OCI-LY1 (cell line): ENCODE data around the gene OR2M7.

ENCODE experiments used
- H2AFZ ChIP-seq: fragments of 200-600 bp; sonication (generic), shearing (Covaris generic); 2 replicates; pipeline ENCODE4 v1.6.0; 2014; ENCODE audit warnings: antibody characterized with exemption, mild to moderate bottlenecking, low read length
- H3F3A ChIP-seq: fragments of 200-600 bp; sonication (generic), shearing (Covaris generic); 2 replicates; pipeline ENCODE4 v1.6.0; 2014; ENCODE audit warnings: mild to moderate bottlenecking, antibody characterized with exemption, low read length, moderate library complexity; ENCODE audit not compliant: insufficient read depth
- H3K27ac ChIP-seq: fragments of 200-600 bp; sonication (generic); 2 replicates; pipeline ENCODE4 v1.5.1; 2014; ENCODE audit warnings: low read length, mixed run types, mild to moderate bottlenecking, low read depth; ENCODE audit not compliant: poor library complexity, severe bottlenecking
- H3K27me3 ChIP-seq: fragments of 200-600 bp; sonication (generic); 2 replicates; pipeline ENCODE4 v1.6.0; 2014; ENCODE audit warnings: antibody characterized with exemption, mild to moderate bottlenecking, low read length, moderate library complexity; ENCODE audit not compliant: insufficient read depth
- H3K36me3 ChIP-seq: fragments of 200-600 bp; sonication (generic); 2 replicates; pipeline ENCODE4 v1.6.1; 2014; ENCODE audit warnings: mild to moderate bottlenecking, antibody characterized with exemption, low read length, moderate library complexity, mixed read lengths; ENCODE audit not compliant: insufficient read depth
- H3K4me1 ChIP-seq: fragments of 200-600 bp; sonication (generic); 2 replicates; pipeline ENCODE4 v1.5.1; 2014; ENCODE audit warnings: mild to moderate bottlenecking, low read length, moderate library complexity; ENCODE audit not compliant: insufficient read depth, severe bottlenecking
- H3K4me2 ChIP-seq: fragments of 200-600 bp; sonication (generic), shearing (Covaris generic); 2 replicates; pipeline ENCODE4 v1.6.1; 2014; ENCODE audit warnings: low read length
- H3K4me3 ChIP-seq: fragments of 200-600 bp; sonication (generic); 2 replicates; pipeline ENCODE4 v1.5.1; 2014; ENCODE audit warnings: low read length, low read depth, mild to moderate bottlenecking, mixed read lengths; ENCODE audit not compliant: poor library complexity, severe bottlenecking
- H3K79me2 ChIP-seq: fragments of 200-600 bp; shearing (Covaris generic); 2 replicates; pipeline ENCODE4 v1.6.1; 2016; ENCODE audit warnings: mixed run types, low read length, mixed read lengths; ENCODE audit not compliant: insufficient read depth
- H3K9ac ChIP-seq: fragments of 200-600 bp; sonication (generic), shearing (Covaris generic); 2 replicates; pipeline ENCODE4 v1.6.1; 2014; ENCODE audit warnings: mild to moderate bottlenecking, low read length, mixed read lengths
- H3K9me2 ChIP-seq: fragments of 200-600 bp; sonication (generic), shearing (Covaris generic); 2 replicates; pipeline ENCODE4 v1.6.1; 2014; ENCODE audit warnings: low read depth, mild to moderate bottlenecking, low read length, mixed read lengths
- H3K9me3 ChIP-seq: fragments of 200-600 bp; shearing (Covaris generic); 2 replicates; pipeline ENCODE4 v1.6.1; 2014; ENCODE audit warnings: low read length, mixed read lengths
- H4K20me1 ChIP-seq: fragments of 200-600 bp; sonication (generic), shearing (Covaris generic); 2 replicates; pipeline ENCODE4 v1.6.0; 2016; ENCODE audit warnings: mild to moderate bottlenecking, low read length; ENCODE audit not compliant: insufficient read depth
- EZH2 ChIP-seq: fragments of 200-600 bp; sonication (generic), shearing (Covaris generic); IDR thresholded peaks from 2 replicates; pipeline ENCODE4 v1.8.0; 2017; ENCODE audit warnings: borderline replicate concordance, mixed run types, mild to moderate bottlenecking, antibody characterized with exemption, low read length, moderate library complexity, mixed read lengths
- TF ChIP-seq, protein P1 (sequence below): fragments of 200-600 bp; sonication (generic), shearing (Covaris generic); IDR thresholded peaks from 2 replicates; pipeline ENCODE4 v1.5.1; 2017; ENCODE audit warnings: mild to moderate bottlenecking, antibody characterized with exemption, low read length, moderate library complexity, mixed read lengths

OR2M7 gene, protein sequence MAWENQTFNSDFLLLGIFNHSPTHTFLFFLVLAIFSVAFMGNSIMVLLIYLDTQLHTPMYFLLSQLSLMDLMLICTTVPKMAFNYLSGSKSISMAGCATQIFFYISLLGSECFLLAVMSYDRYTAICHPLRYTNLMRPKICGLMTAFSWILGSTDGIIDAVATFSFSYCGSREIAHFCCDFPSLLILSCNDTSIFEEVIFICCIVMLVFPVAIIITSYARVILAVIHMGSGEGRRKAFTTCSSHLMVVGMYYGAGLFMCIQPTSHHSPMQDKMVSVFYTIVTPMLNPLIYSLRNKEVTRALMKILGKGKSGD

DNA sequence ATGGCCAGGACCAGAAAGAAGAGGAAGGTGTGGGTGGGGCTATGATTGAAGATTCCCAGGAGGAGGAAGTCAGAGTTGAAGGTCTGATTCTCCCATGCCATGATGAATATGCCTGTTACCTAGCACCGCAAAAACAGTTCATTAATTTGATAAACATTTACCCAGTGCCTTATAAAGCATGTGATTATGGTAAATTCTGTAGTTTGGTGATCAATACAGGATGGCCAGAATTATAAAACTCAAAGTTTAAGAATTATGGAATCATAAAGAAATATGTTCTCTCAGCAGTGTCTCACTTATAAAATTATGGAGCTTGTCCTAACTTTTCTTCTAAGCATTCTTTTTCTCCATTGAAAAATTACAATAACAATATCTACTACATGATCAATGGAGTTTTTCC, at the start of gene OR2M7:
Gene OR2M7 (minus strand): TSS at position 101 of the 400 bp plus-strand sequence. CDS start 0 bp downstream, at position 101.
- TF ChIP-seq, protein P1, sequence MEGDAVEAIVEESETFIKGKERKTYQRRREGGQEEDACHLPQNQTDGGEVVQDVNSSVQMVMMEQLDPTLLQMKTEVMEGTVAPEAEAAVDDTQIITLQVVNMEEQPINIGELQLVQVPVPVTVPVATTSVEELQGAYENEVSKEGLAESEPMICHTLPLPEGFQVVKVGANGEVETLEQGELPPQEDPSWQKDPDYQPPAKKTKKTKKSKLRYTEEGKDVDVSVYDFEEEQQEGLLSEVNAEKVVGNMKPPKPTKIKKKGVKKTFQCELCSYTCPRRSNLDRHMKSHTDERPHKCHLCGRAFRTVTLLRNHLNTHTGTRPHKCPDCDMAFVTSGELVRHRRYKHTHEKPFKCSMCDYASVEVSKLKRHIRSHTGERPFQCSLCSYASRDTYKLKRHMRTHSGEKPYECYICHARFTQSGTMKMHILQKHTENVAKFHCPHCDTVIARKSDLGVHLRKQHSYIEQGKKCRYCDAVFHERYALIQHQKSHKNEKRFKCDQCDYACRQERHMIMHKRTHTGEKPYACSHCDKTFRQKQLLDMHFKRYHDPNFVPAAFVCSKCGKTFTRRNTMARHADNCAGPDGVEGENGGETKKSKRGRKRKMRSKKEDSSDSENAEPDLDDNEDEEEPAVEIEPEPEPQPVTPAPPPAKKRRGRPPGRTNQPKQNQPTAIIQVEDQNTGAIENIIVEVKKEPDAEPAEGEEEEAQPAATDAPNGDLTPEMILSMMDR = no peak
- no peak for TF ChIP-seq EZH2
- no peak within 1 kb of the TSS for H3K27ac ChIP-seq
- no peaks in the 10 kb centered on the region for H3K79me2 ChIP-seq
- H3F3A ChIP-seq = no peaks in the 10 kb centered on the region
- H3K9ac ChIP-seq = no peak within 1 kb of the TSS
- no peak within 1 kb of the TSS for H3K4me3 ChIP-seq
- no peaks in the 10 kb centered on the region for H3K36me3 ChIP-seq
- H3K9me2 ChIP-seq = no peaks in the 10 kb centered on the region
- H4K20me1 ChIP-seq = no peaks in the 10 kb centered on the region
- H3K27me3 ChIP-seq = no peaks in the 10 kb centered on the region
- H3K4me1 ChIP-seq = no peaks in the 10 kb centered on the region
- no peak within 1 kb of the TSS for H3K4me2 ChIP-seq
- no peaks in the 10 kb centered on the region for H3K9me3 ChIP-seq
- no peak within 1 kb of the TSS for H2AFZ ChIP-seq

DNA sequence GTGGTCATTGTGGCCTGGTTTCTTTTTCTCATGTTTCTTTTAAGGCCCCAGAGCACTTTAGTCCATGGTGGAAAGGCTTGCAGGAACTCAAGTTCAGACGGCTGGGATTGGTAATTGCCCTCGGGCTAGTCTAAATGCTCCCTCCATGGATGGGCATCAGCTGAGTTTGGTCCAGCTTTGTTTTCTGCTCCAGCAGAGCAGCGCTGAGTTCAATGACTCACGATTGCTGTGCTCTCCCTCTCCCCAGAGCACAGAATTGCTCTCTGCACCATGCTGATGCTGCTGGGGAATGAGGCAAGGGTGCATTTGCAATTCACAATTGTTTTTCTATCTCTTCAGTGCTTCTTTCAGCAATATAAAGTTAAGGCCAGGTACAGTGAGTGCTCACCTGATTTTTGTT, 49.4 kb upstream of the OR2M7 start:
- no peaks in the 10 kb centered on the region for H3K9me3 ChIP-seq
- H3K9me2 ChIP-seq = no peaks in the 10 kb centered on the region
- no peaks in the 10 kb centered on the region for H3K4me1 ChIP-seq

DNA sequence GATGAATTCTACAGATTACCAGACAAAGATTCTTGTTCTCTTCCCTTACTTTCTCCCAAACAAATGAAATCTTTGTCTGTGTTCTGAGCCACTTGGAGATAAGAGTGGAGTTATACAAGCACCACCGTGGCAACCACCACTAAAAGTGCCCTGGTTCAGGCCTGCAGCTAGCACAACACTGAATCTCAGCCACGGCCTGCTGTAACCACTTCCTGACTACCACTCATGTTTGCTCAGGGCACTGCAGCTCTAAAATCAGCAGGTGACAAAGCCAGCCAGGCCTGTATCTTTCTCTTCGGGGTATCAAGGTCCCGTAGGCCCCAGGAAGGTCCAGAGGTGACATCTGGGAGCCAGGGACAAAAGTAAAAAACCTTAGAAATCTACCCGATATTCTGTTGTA, 48.0 kb upstream of the OR2M7 start:
- no peaks in the 10 kb centered on the region for H4K20me1 ChIP-seq
- no peak overlapping the region for H3K4me3 ChIP-seq
- no peaks in the 10 kb centered on the region for H3K9me2 ChIP-seq
- H3K4me1 ChIP-seq = no peaks in the 10 kb centered on the region
- H3F3A ChIP-seq = no peaks in the 10 kb centered on the region
- TF ChIP-seq EZH2 = no peak
- TF ChIP-seq, protein P1 = no peak
- no peaks in the 10 kb centered on the region for H3K36me3 ChIP-seq
- no peaks in the 10 kb centered on the region for H3K9me3 ChIP-seq
- no peak overlapping the region for H3K9ac ChIP-seq
- H3K27me3 ChIP-seq = no peaks in the 10 kb centered on the region
- H3K79me2 ChIP-seq = no peaks in the 10 kb centered on the region
- H3K27ac ChIP-seq = no peak overlapping the region
- H2AFZ ChIP-seq = no peak overlapping the region
- no peak overlapping the region for H3K4me2 ChIP-seq

More for the DNA sequence above, 49.4 kb upstream of the OR2M7 start:
- Histone ChIP-seq H3K4me3 (no peak overlapping the region), H2AFZ (no peak overlapping the region), H3K27me3 (no peaks in the 10 kb centered on the region), H3K27ac (no peak overlapping the region), H3K9ac (no peak overlapping the region), H3F3A (no peaks in the 10 kb centered on the region), H4K20me1 (no peaks in the 10 kb centered on the region), H3K36me3 (no peaks in the 10 kb centered on the region), H3K79me2 (no peaks in the 10 kb centered on the region), H3K4me2 (no peak overlapping the region)
- TF ChIP-seq, protein P1 = no peak
- no peak for TF ChIP-seq EZH2
